CD4-positive, alpha-beta T cell treated with Interleukin-10 for 1 hour (primary cell): Measurements from ENCODE around the gene RNF223.

Experiments used
- DNase-seq: peaks from one replicate; pipeline ENCODE4 v3.0.0-alpha.2; 2020

The RNF223 gene

DNA sequence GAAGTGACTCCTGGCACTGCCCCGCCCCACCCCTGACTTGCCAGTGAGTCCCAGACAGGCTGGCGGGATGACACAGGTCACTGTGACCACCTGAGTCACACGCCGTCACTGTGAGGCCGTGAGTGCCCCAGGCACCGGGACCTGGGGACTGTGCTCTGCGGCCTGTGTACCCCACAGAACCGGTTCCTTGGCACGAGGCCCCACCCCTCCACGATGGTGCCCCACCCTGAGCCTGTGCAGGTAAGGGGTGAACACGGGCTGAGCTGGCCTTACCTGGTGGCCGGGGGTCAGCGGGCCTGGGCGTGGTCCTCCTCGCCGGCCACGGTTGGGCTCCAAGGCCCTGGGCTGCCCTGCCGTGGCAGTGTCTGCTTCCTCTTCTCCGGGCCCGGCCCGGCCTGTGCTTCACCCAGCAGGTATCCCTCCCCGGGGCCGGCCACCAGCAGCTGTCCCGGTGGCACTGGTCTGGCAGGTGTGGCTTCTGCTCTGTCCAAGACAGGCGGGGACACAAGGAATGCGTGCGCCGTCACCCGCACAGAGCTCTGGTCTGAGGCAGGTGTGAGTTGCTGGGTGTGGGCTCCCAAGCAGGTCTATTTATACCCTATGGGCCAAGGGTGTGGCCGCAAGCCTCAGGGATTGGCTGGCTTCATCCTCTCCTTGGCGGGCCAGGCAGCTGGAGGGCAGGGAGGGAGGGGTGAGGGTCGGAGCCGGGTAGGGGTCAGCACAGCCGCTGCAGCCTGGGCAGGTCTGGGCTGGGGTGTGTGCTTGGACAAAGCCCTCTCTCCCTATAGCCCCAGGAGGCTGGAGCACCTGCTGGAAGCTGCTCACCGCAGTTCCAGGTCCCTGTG is at the start of gene RNF223:
Gene RNF223, minus strand, starts transcription at position 564 of the 845 bp plus-strand sequence. CDS start 1,740 bp downstream, outside the sequence.
- no peak for DNase-seq

DNA sequence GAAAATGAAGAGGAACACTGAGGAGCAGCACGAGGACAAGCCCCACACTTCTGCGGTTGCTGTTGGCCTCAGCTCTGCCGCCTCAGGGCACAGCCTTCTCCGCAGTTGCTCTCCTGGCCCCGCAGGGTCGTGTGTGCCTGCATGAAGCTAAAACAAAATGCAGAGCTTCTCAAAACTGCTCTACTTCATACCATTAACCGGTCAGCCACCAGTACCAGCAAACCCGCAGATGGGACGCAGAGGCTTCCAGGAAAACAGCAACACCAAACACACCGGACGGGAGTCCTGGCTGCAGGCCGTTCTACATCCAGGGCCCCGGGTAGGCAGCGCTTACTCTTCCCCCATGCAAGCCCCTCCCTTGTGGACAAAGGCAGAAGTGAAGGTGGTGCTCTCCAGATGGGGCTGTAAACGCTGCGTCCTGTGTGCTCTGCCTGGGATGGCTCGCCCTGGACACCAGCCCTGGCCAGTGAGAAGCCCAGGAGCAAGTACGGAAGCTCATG is 48.9 kb upstream of the RNF223 start:
- DNase-seq, result no peak

DNA sequence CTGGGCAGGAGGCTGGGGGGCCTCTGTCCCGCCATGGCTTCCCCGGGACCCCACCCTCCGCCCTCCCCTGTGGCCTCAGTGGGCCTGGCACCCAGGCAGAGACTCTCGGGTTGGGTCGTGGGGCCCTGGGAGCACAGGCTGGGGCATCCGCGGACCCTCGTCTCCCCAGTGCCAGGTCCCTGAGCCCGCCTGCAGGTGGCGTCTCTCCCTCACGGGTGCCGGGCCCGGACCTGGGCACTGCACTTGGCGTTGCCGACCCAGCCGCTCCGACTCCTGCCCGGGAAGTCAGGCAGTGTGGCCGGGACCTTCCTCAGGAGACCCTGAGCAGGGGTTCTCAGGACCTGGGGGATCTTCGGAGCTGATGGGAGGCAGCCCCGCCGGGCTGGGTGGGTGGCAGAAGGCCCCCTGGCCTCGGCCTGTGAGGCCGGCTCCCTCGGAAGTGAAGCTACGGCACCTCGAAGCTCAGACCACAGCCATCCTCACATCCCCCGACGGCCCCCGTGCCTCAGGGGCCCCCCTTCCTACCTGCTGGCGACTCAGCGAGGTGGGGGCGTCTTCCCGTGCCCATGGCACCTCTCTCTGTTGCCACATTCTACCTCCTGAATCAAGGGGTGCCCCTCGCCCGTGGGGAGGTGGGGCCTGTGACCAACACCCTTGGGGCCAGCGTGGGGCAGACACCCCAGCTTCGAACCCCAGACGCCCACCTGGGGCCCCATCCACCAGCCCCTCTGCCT is 48.1 kb upstream of the RNF223 start:
- DNase-seq, result peak; percentile 83

DNA sequence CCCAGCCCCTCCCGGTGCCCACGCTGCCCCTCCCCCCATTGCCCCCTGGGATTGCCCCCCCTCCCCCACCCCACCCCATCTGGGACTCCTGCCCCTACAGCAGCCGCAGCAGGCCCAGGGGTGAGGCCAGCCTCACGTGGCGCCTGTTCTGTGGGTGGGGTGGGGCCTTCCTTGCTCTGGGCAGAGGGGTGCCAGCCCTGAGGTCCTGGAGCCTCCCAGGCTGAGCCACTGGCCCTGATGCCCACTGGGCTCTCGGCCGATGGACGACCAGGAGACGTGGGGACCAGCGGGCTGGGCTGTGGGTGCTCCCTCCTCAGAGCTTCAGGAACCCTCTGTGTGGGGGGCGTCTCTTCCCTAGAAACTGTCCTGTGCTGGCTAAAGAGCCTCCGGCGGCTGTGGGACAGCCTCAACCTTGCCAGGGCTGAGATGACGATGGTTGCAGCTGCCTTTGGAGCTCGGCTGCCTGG is 47.5 kb upstream of the RNF223 start:
- DNase-seq, result no peak

DNA sequence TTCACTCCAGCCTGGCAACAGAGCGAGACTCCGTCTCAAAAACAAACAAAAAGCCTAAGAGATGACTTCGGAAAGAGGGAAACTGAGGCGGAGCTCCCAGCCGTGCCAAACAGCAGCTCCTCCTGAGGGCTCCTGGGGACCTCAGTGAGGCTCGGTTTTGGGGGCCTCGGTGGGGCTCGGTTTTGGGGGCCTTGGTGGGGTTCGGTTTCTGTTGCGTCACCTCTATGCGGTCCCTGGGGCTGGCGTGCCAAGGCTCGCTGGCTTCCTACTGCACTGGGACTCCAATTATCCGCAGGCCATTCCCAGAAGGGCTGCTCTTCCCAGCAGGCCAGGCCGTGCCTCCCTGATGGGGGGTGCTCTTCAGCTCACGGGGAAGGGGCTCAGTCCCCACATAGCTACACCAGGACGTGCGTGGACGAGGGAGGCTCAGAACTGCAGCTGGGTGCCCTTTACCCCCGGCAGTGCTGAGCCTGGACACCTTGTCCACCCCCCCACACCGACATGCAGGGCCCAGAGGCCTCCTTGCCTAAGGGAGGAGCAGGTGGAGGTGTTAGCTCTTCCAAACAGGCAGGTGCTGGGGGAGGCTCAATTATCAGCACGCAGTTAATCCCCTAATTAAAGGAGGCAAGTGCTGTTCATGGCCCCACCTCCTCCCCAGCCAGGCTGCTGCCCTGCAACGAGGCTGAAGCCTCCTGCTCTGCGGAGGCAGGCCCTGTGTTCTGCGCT is 46.9 kb upstream of the RNF223 start:
- DNase-seq, result no peak

DNA sequence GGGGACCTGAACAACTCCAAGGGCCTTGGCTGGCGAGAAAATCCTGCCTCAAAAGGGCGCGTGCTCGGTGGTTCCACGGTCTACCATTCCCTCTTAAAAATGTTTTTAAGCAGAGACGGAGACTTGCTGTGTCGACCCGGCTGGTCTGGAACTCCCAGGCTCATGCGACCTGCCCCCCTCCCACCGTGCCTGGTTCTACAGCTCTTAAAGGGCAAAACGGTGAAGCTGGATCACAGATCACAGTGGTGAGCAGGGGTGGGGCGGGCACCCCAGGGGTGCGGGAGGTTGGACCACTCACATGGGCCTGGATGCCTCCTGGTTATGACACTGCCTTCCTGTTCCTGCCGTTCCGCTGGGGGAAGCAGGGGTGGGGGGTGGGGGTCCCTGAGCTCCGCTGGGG is 46.0 kb upstream of the RNF223 start:
- no peak for DNase-seq

DNA sequence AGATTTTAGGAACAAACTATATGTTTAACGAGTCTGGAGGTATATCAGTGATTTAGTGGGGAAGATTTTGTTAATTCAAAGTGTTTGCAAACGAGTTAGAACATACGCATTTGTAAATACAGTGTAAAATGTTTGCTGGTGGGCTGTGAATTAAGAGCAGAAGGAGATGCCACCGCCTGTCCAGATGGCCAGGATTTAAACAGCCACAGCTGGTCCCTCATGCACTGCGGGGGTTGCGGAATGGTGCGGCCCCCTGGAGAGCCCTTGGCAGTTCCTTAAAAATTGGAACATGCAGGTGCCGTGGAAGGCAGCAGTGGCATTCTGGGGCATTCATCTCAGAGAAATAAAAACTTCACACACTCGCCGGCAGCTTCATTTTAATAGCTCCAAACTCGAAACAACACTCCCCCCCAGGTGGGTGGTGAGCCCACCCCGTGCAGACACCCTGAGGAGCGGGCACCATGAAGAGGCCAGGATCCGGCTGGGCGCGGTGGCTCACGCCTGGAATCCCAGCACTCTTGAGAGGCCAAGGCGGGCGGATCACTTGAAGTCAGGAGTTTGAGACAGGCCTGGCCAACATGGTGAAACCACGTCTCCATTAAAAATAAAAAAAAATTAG is 45.3 kb upstream of the RNF223 start:
- DNase-seq, result no peak

DNA sequence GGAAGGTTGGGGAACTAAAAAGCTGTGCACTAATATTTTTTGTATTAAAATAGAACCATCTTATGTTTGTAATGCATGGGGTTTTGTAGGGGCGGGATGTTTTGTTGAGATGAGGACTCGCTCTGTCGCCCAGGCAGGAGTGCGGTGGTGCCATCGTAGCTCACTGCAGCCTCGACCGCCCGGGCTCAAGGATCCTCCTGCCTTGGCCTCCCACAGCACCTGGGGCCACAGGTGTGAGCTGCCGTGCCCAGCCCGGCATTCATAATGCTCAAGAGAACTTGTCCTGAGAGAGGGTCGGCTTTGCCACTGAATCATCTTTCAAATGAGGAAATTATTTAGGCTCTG is 44.7 kb upstream of the RNF223 start:
- DNase-seq, result no peak

DNA sequence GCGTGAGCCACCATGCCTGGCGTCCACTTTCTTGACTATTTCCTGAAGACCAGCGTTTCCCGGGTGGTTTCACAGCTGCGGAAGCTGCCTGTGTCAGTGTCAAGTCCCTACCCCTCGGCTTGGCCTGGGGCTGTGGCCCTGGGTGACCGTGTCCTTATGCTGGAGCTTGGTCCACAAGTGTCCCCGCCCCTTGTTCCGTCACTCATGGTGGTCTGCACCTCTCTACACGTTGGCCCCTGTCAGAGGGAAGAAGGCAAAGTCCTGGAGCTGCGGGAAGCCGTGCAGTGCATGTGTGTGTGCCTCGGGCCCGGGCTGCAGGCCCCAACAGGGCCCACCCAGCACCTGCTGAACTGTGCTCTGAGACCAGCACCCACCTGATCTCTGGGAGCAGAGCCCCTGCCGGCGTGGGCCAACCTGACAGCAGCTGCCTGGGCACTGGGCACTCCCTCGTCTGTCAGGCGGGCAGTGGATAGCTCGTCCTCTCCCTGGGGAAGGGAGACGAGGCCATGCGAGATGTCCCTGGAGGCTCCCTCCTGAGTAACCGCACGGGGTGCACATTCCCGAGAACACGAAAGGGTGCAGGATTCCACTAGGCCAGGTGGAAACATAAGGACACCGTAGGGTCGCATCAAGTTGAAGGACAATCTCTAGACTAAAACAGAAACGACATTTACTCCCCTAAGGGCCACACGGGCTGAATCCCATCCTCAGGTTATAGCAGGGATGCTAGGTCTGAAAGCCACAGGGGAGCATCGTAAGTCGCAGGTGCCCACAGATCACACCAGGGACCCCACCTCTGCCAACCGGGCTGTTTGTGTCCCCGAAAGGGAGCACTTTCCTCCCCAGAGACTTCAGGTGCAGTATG is 44.1 kb upstream of the RNF223 start:
- no peak for DNase-seq

DNA sequence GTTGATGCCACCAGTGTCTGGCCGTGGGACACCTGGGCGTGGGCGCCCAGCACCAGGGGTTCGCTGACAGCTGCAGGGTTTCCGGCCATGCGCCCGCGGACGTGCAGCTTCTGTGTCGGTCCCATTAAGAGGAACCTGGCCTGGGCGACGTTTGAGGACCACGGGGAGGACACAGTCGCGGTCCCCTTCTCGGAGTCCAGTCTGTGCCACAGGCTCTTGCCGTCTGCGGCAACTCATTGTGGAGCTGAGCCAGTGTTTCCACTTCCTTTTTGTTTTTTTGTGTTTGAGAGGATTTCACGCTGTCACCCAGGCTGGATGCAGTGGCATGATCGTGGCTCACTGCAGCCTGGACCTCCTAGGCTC is 43.3 kb upstream of the RNF223 start:
- no peak for DNase-seq

DNA sequence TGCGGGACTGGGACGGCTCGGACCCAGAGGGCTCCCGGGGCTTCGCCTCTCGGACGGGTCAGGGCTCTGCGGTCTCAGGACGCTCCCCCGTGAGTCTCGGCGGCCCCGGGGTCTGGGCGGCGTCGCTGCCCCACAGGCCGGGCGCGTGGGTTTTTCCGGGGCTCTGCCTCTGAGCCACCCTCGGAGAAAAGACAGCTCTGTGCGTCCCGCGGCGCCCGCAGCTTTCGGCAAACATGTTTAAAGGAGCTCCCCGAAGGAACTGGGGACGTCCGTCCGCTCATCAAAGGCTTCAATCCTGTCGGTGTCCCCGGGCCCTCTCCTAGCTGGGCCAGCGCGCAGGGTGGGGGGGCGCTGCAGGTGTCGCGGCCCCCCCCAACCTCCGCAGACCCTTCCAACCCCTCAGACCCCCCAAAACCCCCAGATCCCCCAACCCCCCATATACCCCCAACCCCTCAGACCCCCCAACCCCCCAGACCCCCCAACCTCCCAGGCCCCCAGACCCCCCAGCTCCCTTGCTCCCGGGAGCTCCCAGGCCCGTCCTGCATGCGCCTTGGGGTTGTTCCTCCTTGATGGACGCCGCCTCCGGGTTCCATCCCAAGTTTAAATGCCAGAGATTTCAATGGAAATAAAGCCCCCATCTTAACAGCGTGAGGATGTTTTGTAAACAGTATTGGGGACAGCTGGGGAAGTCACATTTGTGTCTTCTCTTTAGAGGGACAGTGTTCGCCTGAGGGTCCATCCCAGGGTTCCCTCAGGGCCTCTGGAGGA is 42.8 kb upstream of the RNF223 start:
- DNase-seq, result peak; percentile 30

DNA sequence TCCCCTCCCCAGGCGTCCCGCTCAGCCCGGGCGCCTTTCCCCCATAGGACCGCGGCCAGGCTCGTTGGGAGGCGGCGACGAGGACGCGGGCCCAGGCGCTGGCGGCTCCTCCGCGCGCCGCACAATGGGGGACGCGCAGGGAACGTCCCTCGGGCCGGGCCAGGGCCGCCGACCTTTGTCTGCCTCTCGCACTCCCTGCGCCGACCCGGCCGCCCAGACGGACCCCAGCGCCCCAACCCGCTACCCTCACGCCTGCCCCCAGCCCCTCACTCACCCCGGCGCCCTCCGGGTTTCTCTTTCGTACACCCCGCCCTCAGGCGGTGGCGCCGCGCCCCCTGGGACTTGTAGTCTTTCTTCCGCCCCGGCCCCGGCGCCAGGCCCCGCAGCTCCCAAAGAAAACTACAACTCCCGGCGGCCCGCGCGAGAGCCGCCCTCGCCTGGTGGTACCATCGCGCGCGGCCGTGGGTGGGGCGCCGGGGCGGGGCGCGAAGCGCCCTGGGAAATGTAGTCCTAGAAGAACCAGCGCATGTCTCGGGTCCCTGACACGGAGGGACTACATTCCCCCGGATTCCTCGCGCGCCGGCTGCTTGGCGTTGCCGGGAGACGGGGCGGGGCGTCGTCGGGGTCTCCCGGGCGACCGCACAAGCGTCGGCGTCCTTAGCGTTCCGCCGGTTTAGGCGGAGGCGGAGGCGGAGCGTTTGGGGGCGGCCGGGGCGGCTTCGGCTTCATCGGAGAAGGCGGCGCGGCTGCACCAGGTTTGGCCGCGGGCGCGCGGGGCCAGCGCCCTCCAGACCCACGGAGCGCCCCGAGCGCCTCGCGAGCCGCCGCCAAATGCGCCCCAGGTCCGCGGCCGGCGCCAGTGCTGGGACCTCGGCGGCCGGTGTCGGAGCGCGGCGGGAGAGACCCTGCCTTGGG is 41.9 kb upstream of the RNF223 start, which contains the start of gene C1orf159:
Gene C1orf159, minus strand, starts transcription at position 304 of the 915 bp plus-strand sequence. CDS start 24,546 bp downstream, outside the sequence.
- peak; percentile 100 for DNase-seq

DNA sequence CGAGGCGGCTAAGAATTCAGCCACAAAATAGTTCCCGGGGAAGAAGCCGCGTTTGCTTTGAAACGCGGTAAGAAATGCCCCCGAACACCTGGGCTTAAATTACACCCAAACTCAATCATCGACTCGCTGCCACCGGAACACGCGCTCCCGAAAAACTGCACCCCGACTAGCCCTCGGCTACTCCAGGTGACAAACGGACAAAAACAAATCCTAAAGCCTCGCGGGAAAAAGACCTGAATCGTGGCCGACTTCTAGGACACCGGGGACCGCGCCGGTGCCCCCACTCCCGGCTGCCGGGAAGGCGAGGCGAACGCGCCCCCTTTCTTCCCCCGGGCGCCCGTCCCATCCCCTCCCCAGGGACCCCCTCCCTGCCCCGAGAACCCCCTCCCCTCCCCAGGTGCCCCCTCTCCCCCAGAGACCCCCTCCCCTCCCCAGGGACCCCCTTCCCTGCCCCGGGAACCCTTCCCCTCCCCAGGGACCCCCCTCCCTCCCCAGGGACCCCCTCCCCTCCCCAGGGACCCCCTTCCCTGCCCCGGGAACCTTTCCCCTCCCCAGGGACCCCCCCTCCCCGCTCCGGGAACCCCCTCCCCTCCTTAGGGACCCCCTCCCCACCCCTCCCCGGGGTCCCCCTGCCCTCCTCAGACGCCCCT is 41.2 kb upstream of the RNF223 start:
- DNase-seq, result no peak

DNA sequence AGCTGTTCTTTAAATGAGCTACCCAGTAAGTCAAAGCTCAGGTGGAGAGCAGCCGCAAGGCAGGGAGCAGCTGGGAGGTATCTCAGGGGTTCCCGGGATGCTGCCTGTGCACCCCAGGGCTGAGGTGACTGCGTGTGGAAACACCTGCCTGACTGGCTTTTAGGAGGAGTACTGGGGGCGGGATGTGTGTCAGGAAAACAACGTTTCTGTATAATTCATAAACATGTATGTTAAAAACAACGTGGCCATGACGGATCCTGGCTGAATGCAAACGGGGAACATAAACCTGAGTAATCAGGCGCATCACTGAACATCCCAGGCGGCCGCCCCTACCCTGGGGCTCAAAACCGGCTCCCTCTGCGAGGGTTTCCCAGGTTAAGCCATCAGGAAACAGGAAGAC is 40.3 kb upstream of the RNF223 start:
- no peak for DNase-seq

DNA sequence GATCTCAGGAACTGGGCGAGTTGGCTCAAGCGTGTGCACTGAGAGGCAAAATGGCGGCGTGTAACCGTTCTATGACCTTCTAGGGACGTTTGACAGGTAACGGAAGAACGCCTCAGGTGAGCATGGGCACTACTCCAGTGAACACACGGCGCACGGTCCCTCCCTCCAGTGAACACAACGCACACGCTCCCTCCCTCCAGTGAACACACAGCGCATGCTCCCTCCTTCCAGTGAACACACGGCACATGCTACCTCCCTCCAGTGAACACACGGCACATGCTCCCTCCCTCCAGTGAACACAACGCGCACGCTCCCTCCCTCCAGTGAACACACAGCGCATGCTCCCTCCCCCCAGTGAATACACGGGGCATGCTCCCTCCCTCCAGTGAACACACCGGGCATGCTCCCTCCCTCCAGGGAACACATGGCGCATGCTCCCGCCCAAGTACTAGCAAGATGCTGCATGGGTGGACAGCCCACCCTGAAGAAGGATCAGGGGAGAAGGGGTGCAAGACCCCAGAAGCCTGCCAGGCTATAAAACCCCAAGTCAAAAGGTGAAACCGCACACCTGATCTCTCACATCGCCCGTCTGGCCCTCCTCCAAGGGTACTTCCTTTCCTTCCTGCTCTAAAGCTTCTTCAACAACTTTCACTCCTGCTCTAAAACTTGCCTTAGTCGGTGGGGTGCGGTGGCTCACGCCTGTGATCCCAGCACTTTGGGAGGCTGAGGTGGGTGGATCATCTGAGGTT is 38.3 kb upstream of the RNF223 start:
- DNase-seq, result no peak

DNA sequence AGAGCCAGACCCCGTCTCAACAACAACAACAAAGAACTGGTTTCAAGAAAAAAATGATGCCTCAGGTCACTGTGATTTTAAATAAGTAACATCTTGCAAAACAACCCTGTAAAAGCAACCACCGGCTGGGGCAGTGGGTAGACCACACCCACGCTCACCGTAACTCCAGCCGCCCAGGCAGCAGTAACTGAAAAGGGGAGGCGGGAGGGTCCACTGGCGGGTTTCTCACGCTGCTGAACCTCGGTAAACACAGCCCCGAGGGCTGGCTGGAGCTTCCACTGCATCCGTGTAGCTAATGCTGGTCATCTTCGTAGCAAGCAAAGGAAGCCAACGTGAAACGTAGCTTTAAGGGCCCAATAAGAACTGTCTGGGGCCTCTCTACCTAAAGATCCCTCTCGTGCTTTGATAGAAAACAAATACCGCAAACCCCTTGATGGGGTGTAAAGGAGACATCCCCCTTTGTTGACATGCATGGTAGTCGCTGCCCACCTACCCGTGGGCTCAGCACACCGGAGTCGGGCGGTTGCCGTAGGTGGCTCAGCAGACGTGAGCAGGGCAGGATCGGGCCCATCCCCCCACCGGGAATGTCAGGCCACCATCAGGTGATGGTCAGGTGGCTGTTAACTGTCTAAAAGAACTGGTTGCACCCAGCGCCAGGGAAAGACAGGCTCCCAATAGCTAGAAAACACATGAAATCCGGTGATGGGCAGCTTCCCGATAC is 37.6 kb upstream of the RNF223 start:
- no peak for DNase-seq

DNA sequence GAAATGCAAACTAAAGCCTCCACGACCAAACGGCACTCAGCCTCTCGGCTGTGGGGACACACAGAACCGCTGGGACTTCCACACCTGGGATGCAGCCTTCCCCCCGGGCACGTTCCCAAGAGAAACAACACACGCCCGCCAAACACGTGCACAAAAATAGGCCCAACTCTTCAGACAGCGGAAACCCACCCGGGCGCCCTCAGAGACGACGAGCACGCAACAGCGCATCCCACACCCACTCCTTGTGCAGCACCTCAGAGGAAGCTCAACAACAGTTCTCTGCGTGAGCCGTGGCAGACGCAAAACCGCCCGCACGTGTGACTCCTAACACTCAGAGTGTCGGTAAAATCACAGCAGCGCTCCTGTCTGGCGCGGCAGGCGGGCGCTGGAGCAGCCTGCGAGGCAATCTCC is 36.5 kb upstream of the RNF223 start:
- DNase-seq, result no peak

DNA sequence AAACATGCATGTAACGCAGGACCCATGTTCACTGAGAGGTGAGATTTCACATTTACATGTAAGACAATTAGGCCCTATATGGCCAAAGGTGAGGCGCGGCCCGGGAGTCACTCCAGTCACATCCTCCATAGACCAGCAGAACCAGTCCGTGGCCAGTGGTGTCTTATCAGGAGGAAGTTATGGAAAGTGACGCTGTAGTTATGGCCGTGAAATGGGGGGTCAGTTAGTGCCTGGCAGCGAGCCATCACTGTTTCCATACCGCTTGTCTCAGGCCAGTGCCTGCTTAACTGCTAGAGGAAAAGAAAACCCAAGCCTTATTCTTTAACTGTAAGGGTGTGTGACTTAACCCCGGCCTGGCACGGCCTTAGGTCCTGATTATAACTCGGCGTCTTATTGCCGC is 35.6 kb upstream of the RNF223 start:
- no peak for DNase-seq
